Body of pancreas (tissue), 4 donors: Measurements from ENCODE around the gene SETBP1. TPM values are rescaled to one million over a fixed set of nuclear protein-coding genes. Genes with fewer than 3 reads are reported as not detected.

Source experiments
- ATAC-seq: fragments of 150-250 bp; one replicate; pipeline ENCODE4 v1.9.1; 2016
- DNase-seq, 4 donors: peaks; one replicate each; pipeline ENCODE4 v3.0.0-alpha.2; 2019
- H3K27ac ChIP-seq, 4 donors: fragments of 200-600 bp; sonication (generic); 1 replicate in 3 of 4; 2 replicates in 1 of 4; pipeline versions ENCODE4 v1.5.1 to v1.6.1; 2016 to 2019; ENCODE audit warnings: mild to moderate bottlenecking in 1 of 4, mixed read lengths in 1 of 4, moderate library complexity in 1 of 4
- H3K27me3 ChIP-seq, 2 donors: fragments of 200-600 bp; sonication (generic); one replicate each; pipeline ENCODE4 v1.6.0; 2016; ENCODE audit warnings: mild to moderate bottlenecking in 1 of 2
- H3K36me3 ChIP-seq, 2 donors: fragments of 200-600 bp; sonication (generic); replicated peaks in 1 of 2; 2 replicates each; pipeline ENCODE4 v1.5.1; 2016; ENCODE audit warnings: low read depth in 2 of 2; ENCODE audit not compliant: insufficient read depth in 1 of 2
- H3K4me1 ChIP-seq: fragments of 200-600 bp; sonication (generic); one replicate; pipeline ENCODE4 v1.6.0; 2016
- H3K4me3 ChIP-seq, 2 donors: fragments of 200-600 bp; sonication (generic); 1 replicate in 1 of 2; 2 replicates in 1 of 2; pipeline ENCODE4 v1.5.1; 2016 to 2019
- H3K9me3 ChIP-seq, 3 donors: fragments of 200-600 bp; sonication (generic); 1 replicate in 2 of 3; 2 replicates in 1 of 3; pipeline ENCODE4 v1.5.1; 2016
- CTCF ChIP-seq, 7 experiments: fragments of 450-650 bp in 4 of 7; fragments of 200-600 bp in 3 of 7; sonication (generic) in 3 of 7; IDR thresholded peaks; one replicate each; pipeline ENCODE4 v1.5.1; 2016 to 2019; ENCODE audit warnings: antibody characterized with exemption in 7 of 7
- POLR2A ChIP-seq, 3 donors: fragments of 450-650 bp; IDR thresholded peaks; one replicate each; pipeline ENCODE4 v1.6.1; 2016; ENCODE audit warnings: antibody characterized with exemption in 3 of 3, mild to moderate bottlenecking in 2 of 3
- WGBS, 2 donors: methylation state at CpG; one replicate each; pipeline ENCODE4 v1.1.5; 2017; 5-methylcytosine and 5-hydroxymethylcytosine counted together
- intact Hi-C: fragments of 100-400 bp; cut with DNase I; formaldehyde crosslinking; loops from one replicate; pipeline ENCODE4 v1.15.1; 2023
- total RNA-seq, 2 donors: library from RNA; depleted of rRNA; stranded (reverse); fragments of >200 nt; gene quantifications; one replicate each; pipeline ENCODE4 v1.1.0, GENCODE V29; 2016

SETBP1 gene
- total RNA-seq, 2 donors from 2014 or later: 23.6 to 37.2 TPM

GRCh38 chr18:44637210-44638033 is 43.3 kb upstream of the SETBP1 start:
- WGBS, 2 donors: 60% methylated on average over 5 of the region's 5 CpGs
- Histone ChIP-seq H3K27me3 (no peaks in the 10 kb centered on the region), H3K9me3 (no peaks in the 10 kb centered on the region), H3K4me3 (no peak overlapping the region), H3K4me1 (no peaks in the 10 kb centered on the region), H3K36me3 (no peaks in the 10 kb centered on the region), H3K27ac (no peak overlapping the region)
- TF ChIP-seq CTCF (IDR thresholded peaks at IDR 0.05) (no peak), POLR2A (IDR thresholded peaks at IDR 0.05) (no peak)
- peak; percentile 45 for ATAC-seq
- intact Hi-C loops: no loop called here
- DNase-seq: no peak

- H3K36me3 ChIP-seq: no peaks in the 10 kb centered on the region
- H3K4me1 ChIP-seq: no peaks in the 10 kb centered on the region
- H3K27ac ChIP-seq: no peak overlapping the region
- DNase-seq (no peak), ATAC-seq (no peak)
- TF ChIP-seq CTCF (IDR thresholded peaks at IDR 0.05) (no peak), POLR2A (IDR thresholded peaks at IDR 0.05) (no peak)
- H3K4me3 ChIP-seq: no peak overlapping the region
- H3K9me3 ChIP-seq: no peaks in the 10 kb centered on the region
- intact Hi-C loops: no loop called here
- 92 to 95% methylated on average over 4 of the region's 4 CpGs for WGBS, 2 donors
- H3K27me3 ChIP-seq: no peaks in the 10 kb centered on the region
These were observed 42.6 kb upstream of the SETBP1 start for GRCh38 chr18:44638034-44638540.

- Histone ChIP-seq H3K9me3 (no peaks in the 10 kb centered on the region), H3K27ac (no peak overlapping the region), H3K36me3 (no peaks in the 10 kb centered on the region), H3K4me1 (no peaks in the 10 kb centered on the region), H3K27me3 (no peaks in the 10 kb centered on the region), H3K4me3 (no peak overlapping the region)
- 90 to 91% methylated on average over 1 of the region's 1 CpG for WGBS, 2 donors
- no peak for ATAC-seq
- TF ChIP-seq POLR2A (IDR thresholded peaks at IDR 0.05) (no peak), CTCF (IDR thresholded peaks at IDR 0.05) (no peak)
- intact Hi-C loops: no loop called here
- no peak for DNase-seq
These were observed 41.9 kb upstream of the SETBP1 start for GRCh38 chr18:44638811-44639210.

- WGBS, 2 donors: 87 to 89% methylated on average over 3 of the region's 3 CpGs
- Histone ChIP-seq H3K4me3 (no peak overlapping the region), H3K4me1 (no peaks in the 10 kb centered on the region), H3K36me3 (no peaks in the 10 kb centered on the region), H3K27ac (no peak overlapping the region), H3K27me3 (no peaks in the 10 kb centered on the region), H3K9me3 (no peaks in the 10 kb centered on the region)
- DNase-seq: no peak
- intact Hi-C loops: no loop called here
- TF ChIP-seq POLR2A (IDR thresholded peaks at IDR 0.05): no peak
- no peak for TF ChIP-seq CTCF (IDR thresholded peaks at IDR 0.05)
- no peak for ATAC-seq
These were observed 37.7 kb upstream of the SETBP1 start for GRCh38 chr18:44643004-44643403.

- Histone ChIP-seq H3K4me3 (no peak overlapping the region), H3K27ac (peak overlapping the region in 2 of 4 donors; percentile 1 to 13), H3K9me3 (no peaks in the 10 kb centered on the region), H3K27me3 (no peaks in the 10 kb centered on the region), H3K36me3 (no peaks in the 10 kb centered on the region), H3K4me1 (peaks cover 18% of the 10 kb centered on the region)
- 36 to 44% methylated on average over 6 of the region's 6 CpGs for WGBS, 2 donors
- TF ChIP-seq POLR2A (IDR thresholded peaks at IDR 0.05): no peak
- intact Hi-C loops: no loop called here
- ATAC-seq: peak; percentile 76
- peak in 1 of 4 donors; percentile 35 for DNase-seq
These were observed 29.2 kb upstream of the SETBP1 start for GRCh38 chr18:44651478-44651877.
